KOPT-K1 (cell line): ENCODE data around the gene PYGL.
"Not testable (repeated sequence)": the region's sequence is repeated elsewhere in the genome, so short reads cannot be mapped to it uniquely, and the experiment has no call there.

Experiments used
- H3K27ac ChIP-seq: fragments of 200-600 bp; sonication (generic); 2 replicates; pipeline ENCODE4 v1.5.1; 2016; ENCODE audit warnings: antibody characterized with exemption, mild to moderate bottlenecking, low read depth, low read length; ENCODE audit not compliant: poor library complexity, severe bottlenecking
- H3K36me3 ChIP-seq: fragments of 200-600 bp; sonication (generic); 2 replicates; pipeline ENCODE4 v1.5.1; 2017; ENCODE audit warnings: antibody characterized with exemption, mild to moderate bottlenecking, low read length, moderate library complexity; ENCODE audit not compliant: insufficient read depth
- H3K9me3 ChIP-seq: fragments of 200-600 bp; sonication (generic); 2 replicates; pipeline ENCODE4 v1.5.1; 2017; ENCODE audit warnings: antibody characterized with exemption, low read length, mild to moderate bottlenecking; ENCODE audit not compliant: insufficient read depth, poor library complexity, severe bottlenecking

The PYGL gene

GRCh38 chr14:50922803-50923202 is 21.5 kb downstream of the PYGL start:
- Histone ChIP-seq H3K27ac (no peak overlapping the region), H3K36me3 (no peaks in the 10 kb centered on the region), H3K9me3 (no peaks in the 10 kb centered on the region)

GRCh38 chr14:50920482-50921230 is 23.6 kb downstream of the PYGL start:
- no peak overlapping the region for H3K27ac ChIP-seq
- no peaks in the 10 kb centered on the region for H3K36me3 ChIP-seq

GRCh38 chr14:50919524-50919923 is 24.8 kb downstream of the PYGL start:
- H3K27ac ChIP-seq, H3K36me3 ChIP-seq, H3K9me3 ChIP-seq: not testable (repeated sequence)

More at GRCh38 chr14:50920482-50921230, 23.6 kb downstream of the PYGL start:
- H3K9me3 ChIP-seq = no peaks in the 10 kb centered on the region

GRCh38 chr14:50917449-50917848 is 26.8 kb downstream of the PYGL start:
- Histone ChIP-seq H3K27ac (no peak overlapping the region), H3K36me3 (no peaks in the 10 kb centered on the region)

GRCh38 chr14:50910495-50911420 is 33.5 kb downstream of the PYGL start:
- Histone ChIP-seq H3K36me3 (no peaks in the 10 kb centered on the region), H3K9me3 (no peaks in the 10 kb centered on the region), H3K27ac (no peak overlapping the region)

More at GRCh38 chr14:50917449-50917848, 26.8 kb downstream of the PYGL start:
- no peaks in the 10 kb centered on the region for H3K9me3 ChIP-seq

- H3K9me3 ChIP-seq = no peaks in the 10 kb centered on the region
- H3K27ac ChIP-seq = no peak overlapping the region
- no peaks in the 10 kb centered on the region for H3K36me3 ChIP-seq
These were observed 37.8 kb downstream of the PYGL start for GRCh38 chr14:50906326-50907065.

- Histone ChIP-seq H3K36me3 (no peaks in the 10 kb centered on the region), H3K27ac (no peak overlapping the region), H3K9me3 (no peaks in the 10 kb centered on the region)
These were observed 39.6 kb downstream of the PYGL start for GRCh38 chr14:50904719-50905118.

GRCh38 chr14:50901361-50901760 is 42.9 kb downstream of the PYGL start:
- no peak overlapping the region for H3K27ac ChIP-seq
- H3K36me3 ChIP-seq = no peaks in the 10 kb centered on the region
- H3K9me3 ChIP-seq = no peaks in the 10 kb centered on the region

GRCh38 chr14:50897658-50898175 is 46.6 kb downstream of the PYGL start:
- Histone ChIP-seq H3K9me3 (no peaks in the 10 kb centered on the region), H3K36me3 (no peaks in the 10 kb centered on the region), H3K27ac (no peak overlapping the region)

- H3K9me3 ChIP-seq, H3K27ac ChIP-seq, H3K36me3 ChIP-seq: not testable (repeated sequence)
These were observed 47.3 kb downstream of the PYGL start for GRCh38 chr14:50897005-50897404.

GRCh38 chr14:50896421-50896820 is 47.9 kb downstream of the PYGL start:
- H3K9me3 ChIP-seq, H3K36me3 ChIP-seq, H3K27ac ChIP-seq: not testable (repeated sequence)

- no peaks in the 10 kb centered on the region for H3K36me3 ChIP-seq
- H3K27ac ChIP-seq = no peak overlapping the region
These were observed 52.0 kb downstream of the PYGL start for GRCh38 chr14:50892255-50892654.

GRCh38 chr14:50887476-50887875 is 56.8 kb downstream of the PYGL start:
- Histone ChIP-seq H3K9me3 (no peaks in the 10 kb centered on the region), H3K27ac (no peak overlapping the region), H3K36me3 (no peaks in the 10 kb centered on the region)

More at GRCh38 chr14:50892255-50892654, 52.0 kb downstream of the PYGL start:
- H3K9me3 ChIP-seq = no peaks in the 10 kb centered on the region

- Histone ChIP-seq H3K27ac (no peak overlapping the region), H3K36me3 (no peaks in the 10 kb centered on the region)
These were observed 60.5 kb downstream of the PYGL start for GRCh38 chr14:50883827-50884197.

More at GRCh38 chr14:50883827-50884197, 60.5 kb downstream of the PYGL start:
- H3K9me3 ChIP-seq = no peaks in the 10 kb centered on the region
